Measurements from ENCODE around the gene B9D1. TPM values are rescaled to one million over a fixed set of nuclear protein-coding genes. Genes with fewer than 3 reads are reported as not detected.

B9D1 gene
- total RNA-seq, 4 donors from 2014 or later: 3.8 to 105 (median 25.6) TPM

- H3K27ac ChIP-seq: peak overlapping the region; percentile 91 to 97
- H3K36me3 ChIP-seq: no peaks in the 10 kb centered on the region
- no peak overlapping the region for H3K4me3 ChIP-seq
- peak; percentile 55 to 69 for DNase-seq
- intact Hi-C loops (cut with DNase I; ENCODE audit: low total_unique reads): no loop called here
- H3K9me3 ChIP-seq: no peaks in the 10 kb centered on the region
- H3K4me1 ChIP-seq: peaks cover 26 to 29% of the 10 kb centered on the region in 2 donors
- no peaks in the 10 kb centered on the region for H3K27me3 ChIP-seq
- TF ChIP-seq POLR2A (IDR thresholded peaks at IDR 0.05) (no peak), CTCF (IDR thresholded peaks at IDR 0.05) (no peak)
Measured at GRCh38 chr17:19388791-19389785, 26.6 kb upstream of the B9D1 start.

GRCh38 chr17:19387921-19388521, 25.5 kb upstream of the B9D1 start:
- H3K4me1 ChIP-seq: peaks cover 30 to 32% of the 10 kb centered on the region in 2 donors
- TF ChIP-seq CTCF (IDR thresholded peaks at IDR 0.05) (no peak), POLR2A (IDR thresholded peaks at IDR 0.05) (no peak)

GRCh38 chr17:19386974-19387920, 24.7 kb upstream of the B9D1 start, which contains the start of gene MFAP4:
Gene MFAP4, minus strand, starts transcription at chr17:19387190. Its CDS starts 35 bp downstream, at chr17:19387155.
- DNase-seq: peak; percentile 92 to 93
- no peaks in the 10 kb centered on the region for H3K9me3 ChIP-seq
- peak within 1 kb of the TSS; percentile 91 to 97 for H3K27ac ChIP-seq
- peaks cover 30 to 32% of the 10 kb centered on the region in 2 donors for H3K4me1 ChIP-seq
- no peaks in the 10 kb centered on the region for H3K36me3 ChIP-seq
- no peaks in the 10 kb centered on the region for H3K27me3 ChIP-seq
- TF ChIP-seq CTCF (IDR thresholded peaks at IDR 0.05): no peak
- TF ChIP-seq POLR2A (IDR thresholded peaks at IDR 0.05): peak in 1 of 2 donors; percentile 22
- intact Hi-C loops (cut with DNase I; ENCODE audit: low total_unique reads): no loop called here
- H3K4me3 ChIP-seq: peak within 1 kb of the TSS; percentile 15 to 38

More at GRCh38 chr17:19387921-19388521, 25.5 kb upstream of the B9D1 start:
- intact Hi-C loops (cut with DNase I; ENCODE audit: low total_unique reads): no loop called here
- Histone ChIP-seq H3K4me3 (no peak overlapping the region), H3K27ac (peak overlapping the region; percentile 91 to 97), H3K27me3 (no peaks in the 10 kb centered on the region), H3K9me3 (no peaks in the 10 kb centered on the region), H3K36me3 (no peaks in the 10 kb centered on the region)
- DNase-seq: no peak

GRCh38 chr17:19386051-19386929, 23.8 kb upstream of the B9D1 start:
- Histone ChIP-seq H3K4me1 (peaks cover 30 to 32% of the 10 kb centered on the region in 2 donors), H3K36me3 (no peaks in the 10 kb centered on the region), H3K4me3 (peak overlapping the region; percentile 15 to 38), H3K9me3 (no peaks in the 10 kb centered on the region), H3K27me3 (no peaks in the 10 kb centered on the region), H3K27ac (peak overlapping the region; percentile 91 to 97)
- TF ChIP-seq POLR2A (IDR thresholded peaks at IDR 0.05): peak in 1 of 2 donors; percentile 16
- TF ChIP-seq CTCF (IDR thresholded peaks at IDR 0.05): no peak
- DNase-seq: peak; percentile 82 to 91
- intact Hi-C loops (cut with DNase I; ENCODE audit: low total_unique reads): no loop called here

Data from uterus (tissue), 4 donors.